Measurements from ENCODE around the gene PRLR. TPM values are rescaled to one million over a fixed set of nuclear protein-coding genes. Genes with fewer than 3 reads are reported as not detected.

PRLR gene
- total RNA-seq, 1 experiment from 2014 or later, result 2.5 TPM

- H2BK120ac ChIP-seq (ENCODE audit: low read depth, low read length, poor library complexity, severe bottlenecking), result no peak overlapping the region
- TF ChIP-seq CTCF (conservative IDR thresholded peaks at IDR 0.05), result no peak
- no peak overlapping the region for H3K4me3 Mint-ChIP-seq
- no peak for DNase-seq
- H2AFZ ChIP-seq (ENCODE audit: low read length), result no peak overlapping the region
- no peak overlapping the region for H2BK20ac ChIP-seq (ENCODE audit: low read depth, low read length, poor library complexity, severe bottlenecking)
- WGBS (ENCODE audit: extremely low coverage, insufficient read length, low lambda C conversion rate), result no CpG with 5 or more reads among the region's 5 CpGs
- H4K20me1 ChIP-seq (ENCODE audit: control insufficient read depth, insufficient read depth, insufficient read length), result no peaks in the 10 kb centered on the region
- H4K91ac ChIP-seq (ENCODE audit: insufficient read length, low read depth, low read length), result no peak overlapping the region
- no peak overlapping the region for H3K23ac ChIP-seq (ENCODE audit: insufficient read length, low read depth, low read length)
- no peak overlapping the region for H2BK5ac ChIP-seq (ENCODE audit: insufficient read length, low read length)
- H3K36me3 Mint-ChIP-seq (ENCODE audit: insufficient read depth in 1 of 3, low read depth in 3 of 3), result no peaks in the 10 kb centered on the region; a peak in 1 of 7 replicates
- H3K18ac ChIP-seq (ENCODE audit: insufficient read length, low read depth, low read length), result no peak overlapping the region
- H3T11ph ChIP-seq (ENCODE audit: low read length), result no peak overlapping the region
- peak overlapping the region in 1 of 3 experiments; percentile 88; a peak in 1 of 7 replicates for H3K27ac Mint-ChIP-seq
- no peak overlapping the region for H2AK5ac ChIP-seq (ENCODE audit: insufficient read length, low read length)
- H3K9me3 Mint-ChIP-seq, result no peaks in the 10 kb centered on the region
- no peak overlapping the region for H3K4ac ChIP-seq (ENCODE audit: low read depth, low read length)
- no peak overlapping the region for H2BK12ac ChIP-seq (ENCODE audit: insufficient read length, low read depth, low read length)
- H3K27me3 ChIP-seq (ENCODE audit: insufficient read depth, low read length), result no peaks in the 10 kb centered on the region
- H4K5ac ChIP-seq (ENCODE audit: insufficient read length, low read depth, low read length), result no peak overlapping the region
- peaks cover 7 to 9% of the 10 kb centered on the region in 2 experiments for H3K4me1 Mint-ChIP-seq
- no peaks in the 10 kb centered on the region for H3K79me1 ChIP-seq (ENCODE audit: insufficient read depth, low read depth, low read length, poor library complexity, severe bottlenecking)
- no peak overlapping the region for H3K14ac ChIP-seq (ENCODE audit: insufficient read depth, low read length)
- H3K4me2 ChIP-seq (ENCODE audit: insufficient read depth, insufficient read length, low read length), result no peak overlapping the region
- H3K4me1 ChIP-seq (ENCODE audit: insufficient read depth, low read length), result no peaks in the 10 kb centered on the region
- no peak overlapping the region for H2BK15ac ChIP-seq (ENCODE audit: low read depth, low read length)
- H4K8ac ChIP-seq (replicated peaks; ENCODE audit: insufficient read length, low read depth, low read length), result no peak overlapping the region
- H3K23me2 ChIP-seq (ENCODE audit: insufficient read length, low read depth, low read length, poor library complexity, severe bottlenecking), result no peaks in the 10 kb centered on the region
- H3K27ac ChIP-seq (ENCODE audit: insufficient read length, low read depth, low read length), result no peak overlapping the region
- no peaks in the 10 kb centered on the region for H3K9me3 ChIP-seq (ENCODE audit: control insufficient read depth, low read depth, low read length)
- no peaks in the 10 kb centered on the region for H3K79me2 ChIP-seq (ENCODE audit: insufficient read depth, low read length)
- H3K56ac ChIP-seq (ENCODE audit: insufficient read length, low read depth, low read length), result no peak overlapping the region
- no peak overlapping the region for H3K9ac ChIP-seq (ENCODE audit: extremely low read depth, insufficient read length, low read length)
- H3K27me3 Mint-ChIP-seq (ENCODE audit: low read depth), result no peaks in the 10 kb centered on the region; the same call in 1 of the 2 replicates
Observed at GRCh38 chr5:35198075-35198474, 32.2 kb downstream of the PRLR start.
